Fibroblast of lung (primary cell): Measurements from ENCODE around the gene MYRIP.
"Not testable (repeated sequence)": the region's sequence is repeated elsewhere in the genome, so short reads cannot be mapped to it uniquely, and the experiment has no call there.

Source experiments
- CTCF ChIP-seq, 2 donors: IDR thresholded peaks in 1 of 2; conservative IDR thresholded peaks in 1 of 2; 1 replicate in 1 of 2; 2 replicates in 1 of 2; pipeline ENCODE4 v1.5.1; 2011 to 2012; ENCODE audit warnings: low read length in 2 of 2, control low read depth in 1 of 2, inconsistent platforms in 1 of 2, low read depth in 1 of 2, mild to moderate bottlenecking in 1 of 2
- EZH2 ChIP-seq: IDR thresholded peaks from 2 replicates; pipeline ENCODE4 v1.5.1; 2012; ENCODE audit warnings: low read length, control low read depth, mild to moderate bottlenecking; ENCODE audit errors: missing control alignments

GRCh38 chr3:40025892-40026291 is 216.5 kb downstream of the MYRIP start:
- not testable (repeated sequence) for TF ChIP-seq CTCF (conservative IDR thresholded peaks at IDR 0.05 in 1 of 2, IDR thresholded peaks at IDR 0.05 in 1 of 2; ENCODE audit: low read depth in 1 of 2, low read length in 2 of 2); EZH2
